Glutamatergic neuron (in vitro differentiated cells): ENCODE data around the gene INVS. TPM values are rescaled to one million over a fixed set of nuclear protein-coding genes. Genes with fewer than 3 reads are reported as not detected.
"Not testable (repeated sequence)": the region's sequence is repeated elsewhere in the genome, so short reads cannot be mapped to it uniquely, and the experiment has no call there.

Source experiments
- DNase-seq: peaks from one replicate; pipeline ENCODE4 v3.0.0; 2022
- H3K27ac Mint-ChIP-seq: one replicate; pipeline ENCODE4 v1.8.0; 2020; ENCODE audit warnings: mild to moderate bottlenecking, mixed read lengths, inconsistent platforms; ENCODE audit not compliant: unreplicated experiment
- H3K27me3 Mint-ChIP-seq: one replicate; pipeline ENCODE4 v1.8.0; 2020; ENCODE audit warnings: mild to moderate bottlenecking, moderate library complexity, mixed read lengths, inconsistent platforms; ENCODE audit not compliant: unreplicated experiment
- H3K36me3 Mint-ChIP-seq: one replicate; pipeline ENCODE4 v1.8.0; 2020; ENCODE audit warnings: mild to moderate bottlenecking, mixed read lengths, inconsistent platforms; ENCODE audit not compliant: unreplicated experiment
- H3K4me1 Mint-ChIP-seq: one replicate; pipeline ENCODE4 v1.8.0; 2020; ENCODE audit warnings: mild to moderate bottlenecking, low read depth, mixed read lengths, inconsistent platforms; ENCODE audit not compliant: unreplicated experiment
- H3K4me3 Mint-ChIP-seq: one replicate; pipeline ENCODE4 v1.8.0; 2020; ENCODE audit warnings: mild to moderate bottlenecking, mixed read lengths, inconsistent platforms; ENCODE audit not compliant: unreplicated experiment
- H3K9me3 Mint-ChIP-seq: one replicate; pipeline ENCODE4 v1.8.0; 2020; ENCODE audit warnings: mild to moderate bottlenecking, moderate library complexity, mixed read lengths, inconsistent platforms; ENCODE audit not compliant: unreplicated experiment
- CTCF ChIP-seq: fragments of 200-600 bp; sonication (generic); IDR thresholded peaks from one replicate; pipeline ENCODE4 v1.5.0; 2021; ENCODE audit not compliant: partially characterized antibody, unreplicated experiment
- total RNA-seq: library from RNA; stranded (reverse); fragmentation: NEBNext Ultra II Directional; extraction: Animal tissue kit (Norgen Biotek cat#: 25700); gene quantifications from one replicate; pipeline ENCODE4 v1.2.1, GENCODE V29; 2021; ENCODE audit not compliant: unreplicated experiment

The INVS gene
- total RNA-seq, 1 donor from 2014 or later: 33.4 TPM

GRCh38 chr9:100126423-100126822 is 27.4 kb downstream of the INVS start:
- no peak for TF ChIP-seq CTCF
- Mint-ChIP-seq H3K36me3 (no peaks in the 10 kb centered on the region), H3K27me3 (peaks cover 1% of the 10 kb centered on the region), H3K4me1 (peaks cover 23% of the 10 kb centered on the region), H3K4me3 (no peak overlapping the region), H3K27ac (peak overlapping the region; percentile 92), H3K9me3 (peaks cover 2% of the 10 kb centered on the region)
- DNase-seq: no peak

- Mint-ChIP-seq H3K4me1 (peaks cover 15% of the 10 kb centered on the region), H3K36me3 (no peaks in the 10 kb centered on the region), H3K27me3 (peaks cover 1% of the 10 kb centered on the region), H3K4me3 (no peak overlapping the region), H3K9me3 (peaks cover 2% of the 10 kb centered on the region), H3K27ac (no peak overlapping the region)
- no peak for DNase-seq
- TF ChIP-seq CTCF: no peak
These were observed 30.7 kb downstream of the INVS start for GRCh38 chr9:100129772-100130171.

GRCh38 chr9:100131216-100131615 is 32.2 kb downstream of the INVS start:
- peaks cover 1% of the 10 kb centered on the region for H3K27me3 Mint-ChIP-seq
- no peak for DNase-seq
- no peak overlapping the region for H3K27ac Mint-ChIP-seq
- H3K4me3 Mint-ChIP-seq: no peak overlapping the region
- no peak for TF ChIP-seq CTCF
- peaks cover 1% of the 10 kb centered on the region for H3K9me3 Mint-ChIP-seq
- H3K4me1 Mint-ChIP-seq: peaks cover 8% of the 10 kb centered on the region
- no peaks in the 10 kb centered on the region for H3K36me3 Mint-ChIP-seq

- Mint-ChIP-seq H3K36me3 (no peaks in the 10 kb centered on the region), H3K4me3 (no peak overlapping the region), H3K4me1 (peaks cover 5% of the 10 kb centered on the region), H3K27ac (no peak overlapping the region), H3K27me3 (no peaks in the 10 kb centered on the region), H3K9me3 (no peaks in the 10 kb centered on the region)
- no peak for TF ChIP-seq CTCF
- DNase-seq: no peak
These were observed 32.9 kb downstream of the INVS start for GRCh38 chr9:100131875-100132430.

- no peak for DNase-seq
- Mint-ChIP-seq H3K27ac (no peak overlapping the region), H3K4me1 (no peaks in the 10 kb centered on the region), H3K4me3 (no peak overlapping the region), H3K27me3 (no peaks in the 10 kb centered on the region), H3K36me3 (no peaks in the 10 kb centered on the region), H3K9me3 (no peaks in the 10 kb centered on the region)
- no peak for TF ChIP-seq CTCF
These were observed 35.7 kb downstream of the INVS start for GRCh38 chr9:100134731-100135130.

GRCh38 chr9:100136799-100137198 is 37.8 kb downstream of the INVS start:
- H3K27ac Mint-ChIP-seq, H3K4me3 Mint-ChIP-seq, DNase-seq, H3K27me3 Mint-ChIP-seq, H3K36me3 Mint-ChIP-seq, H3K9me3 Mint-ChIP-seq, H3K4me1 Mint-ChIP-seq: not testable (repeated sequence)

GRCh38 chr9:100140303-100140702 is 41.3 kb downstream of the INVS start:
- not testable (repeated sequence) for H3K27ac Mint-ChIP-seq, H3K27me3 Mint-ChIP-seq, H3K36me3 Mint-ChIP-seq, H3K9me3 Mint-ChIP-seq, H3K4me3 Mint-ChIP-seq, DNase-seq, H3K4me1 Mint-ChIP-seq

- H3K4me3 Mint-ChIP-seq, H3K4me1 Mint-ChIP-seq, H3K9me3 Mint-ChIP-seq, H3K36me3 Mint-ChIP-seq, H3K27me3 Mint-ChIP-seq, DNase-seq, H3K27ac Mint-ChIP-seq: not testable (repeated sequence)
These were observed 42.8 kb downstream of the INVS start for GRCh38 chr9:100141862-100142261.
